ENCODE data around the gene UGT1A10.
"Not testable (repeated sequence)": the region's sequence is repeated elsewhere in the genome, so short reads cannot be mapped to it uniquely, and the experiment has no call there.

The UGT1A10 gene

DNA sequence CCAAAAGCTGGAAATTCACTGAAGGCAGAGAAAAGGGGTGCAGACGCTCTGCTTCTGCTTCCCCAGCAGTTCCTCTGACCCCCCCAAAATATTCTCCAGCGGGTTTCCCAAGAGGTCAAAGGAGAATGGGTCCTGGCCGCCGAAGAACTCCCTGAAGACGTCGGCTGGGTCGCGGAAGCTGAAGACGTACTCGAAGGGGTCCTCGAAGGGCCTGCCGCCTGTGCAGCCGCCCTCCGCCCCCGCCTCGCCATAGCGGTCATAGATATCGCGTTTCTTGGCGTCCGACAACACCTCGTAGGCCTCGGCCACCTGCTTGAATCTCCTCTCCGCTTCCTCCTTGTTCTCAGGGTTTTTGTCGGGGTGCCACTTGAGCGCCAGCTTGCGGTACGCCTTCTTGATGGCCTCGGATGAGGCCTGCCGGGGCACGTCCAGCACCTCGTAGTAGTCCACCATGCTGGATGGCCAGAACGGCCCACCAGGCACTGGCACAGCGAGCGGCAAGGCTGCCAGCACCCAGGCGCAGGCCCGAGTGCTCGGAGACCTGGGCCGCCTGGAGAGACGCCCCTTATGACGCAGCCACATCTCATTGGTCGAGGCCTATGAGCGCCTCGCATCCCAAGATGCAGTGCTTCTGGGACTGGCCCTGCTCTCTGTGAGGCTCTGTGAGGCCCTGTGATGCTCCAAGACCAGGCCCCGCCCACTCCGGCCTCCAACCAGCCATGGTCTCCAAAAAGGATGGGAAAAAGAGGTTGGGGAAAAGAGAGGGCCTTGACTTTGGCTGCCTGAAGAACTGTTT lies 107.4 kb downstream of the UGT1A10 start:
- DNase-seq (ENCODE audit: low spot score) = no peak

DNA sequence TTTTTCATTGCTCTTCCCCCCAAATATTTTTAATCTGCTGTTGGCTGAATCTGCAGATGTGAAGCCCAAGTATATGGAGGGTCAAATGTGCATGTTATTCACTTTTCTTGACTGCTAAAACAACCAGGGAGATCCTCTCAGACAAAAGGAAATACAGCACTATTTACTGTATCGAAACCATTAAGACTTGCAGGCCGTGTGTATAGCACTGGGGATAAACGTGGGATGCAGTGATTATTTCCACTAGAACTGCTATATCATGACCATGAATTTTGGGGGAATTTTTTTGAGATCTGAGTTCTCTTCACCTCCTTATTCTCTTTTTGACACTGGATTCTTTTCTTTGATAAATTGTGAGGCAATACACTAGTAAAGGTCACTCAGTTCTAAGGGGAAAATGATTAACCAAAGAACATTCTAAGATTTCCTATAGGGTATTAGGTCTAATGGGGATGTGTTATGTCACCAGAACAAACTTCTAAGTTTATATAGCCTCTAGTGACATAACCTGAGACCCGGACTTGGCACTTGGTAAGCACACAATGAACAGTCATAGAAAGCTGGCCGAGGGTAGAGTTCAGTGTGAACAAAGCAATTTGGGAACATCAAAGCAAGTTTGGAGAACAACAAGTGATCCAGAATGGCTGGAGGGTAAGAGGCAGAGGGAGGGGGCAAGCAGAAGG lies 109.0 kb downstream of the UGT1A10 start:
- no peak for DNase-seq (ENCODE audit: low spot score)

DNA sequence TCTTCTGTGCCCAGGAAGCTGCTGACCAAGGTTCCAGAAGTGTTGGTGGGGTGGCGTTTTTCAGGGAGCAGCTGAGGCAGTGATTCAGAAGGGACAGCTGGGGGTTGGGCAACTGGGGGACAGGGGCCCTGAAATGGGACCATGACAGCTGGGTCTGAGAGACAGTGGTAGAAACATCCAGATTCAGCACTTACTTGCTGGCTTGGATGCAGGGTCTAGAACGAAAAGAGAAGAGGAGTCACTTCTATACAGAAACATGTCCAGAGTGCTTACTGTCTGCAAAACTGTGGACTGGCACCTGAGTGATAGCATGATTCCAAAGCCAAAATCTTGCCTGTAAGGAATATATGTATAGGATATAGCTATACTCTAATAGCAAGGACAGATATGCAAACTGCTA lies 109.6 kb downstream of the UGT1A10 start:
- not testable (repeated sequence) for DNase-seq (ENCODE audit: low spot score)

DNA sequence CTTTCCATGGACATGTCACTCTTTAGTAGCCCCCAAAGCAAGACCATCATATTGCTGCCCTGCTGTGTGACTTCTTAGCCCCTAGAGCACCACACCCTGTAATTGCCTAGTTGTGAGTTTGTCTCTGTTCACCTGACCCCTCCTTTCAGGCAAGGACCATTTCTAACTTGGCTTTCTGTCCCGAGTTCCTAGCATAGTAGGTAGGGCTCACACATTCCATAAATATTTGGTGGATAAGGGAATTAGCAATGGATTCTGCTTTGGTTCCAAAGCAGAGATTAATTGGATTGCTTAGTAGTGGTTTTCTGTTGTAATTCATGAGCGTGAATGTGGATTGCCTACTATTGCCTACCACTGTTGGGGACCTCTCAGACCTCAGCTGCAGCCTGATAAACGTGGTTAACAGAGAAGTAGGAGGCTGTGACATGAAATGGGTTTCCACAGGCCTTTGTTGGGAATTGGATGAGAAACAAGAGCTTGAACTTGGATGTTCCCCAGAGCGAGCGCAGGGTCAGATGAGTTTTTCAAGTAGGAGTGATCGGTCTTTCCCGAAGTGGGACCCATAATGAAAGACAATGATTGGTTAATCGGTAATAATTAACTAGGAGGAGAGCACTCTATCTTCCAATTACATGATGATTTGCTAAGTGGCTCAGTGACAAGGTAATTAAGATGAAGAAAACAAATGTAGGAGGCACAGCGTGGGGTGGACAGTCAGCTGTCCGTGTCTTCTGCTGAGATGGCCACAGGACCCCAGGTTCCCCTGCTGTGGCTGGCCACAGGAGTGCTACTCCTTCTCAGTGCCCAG lies 110.4 kb downstream of the UGT1A10 start:
- DNase-seq (ENCODE audit: low spot score) = no peak

DNA sequence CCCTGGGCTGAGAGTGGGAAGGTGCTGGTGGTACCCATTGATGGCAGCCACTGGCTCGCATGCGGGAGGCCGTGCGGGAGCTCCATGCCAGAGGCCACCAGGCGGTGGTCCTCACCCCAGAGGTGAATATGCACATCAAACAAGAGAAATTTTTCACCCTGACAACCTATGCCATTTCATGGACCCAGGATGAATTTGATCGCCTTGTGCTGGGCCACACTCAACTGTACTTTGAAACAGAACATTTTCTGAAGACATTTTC lies 111.0 kb downstream of the UGT1A10 start:
- DNase-seq (ENCODE audit: low spot score) = no peak

DNA sequence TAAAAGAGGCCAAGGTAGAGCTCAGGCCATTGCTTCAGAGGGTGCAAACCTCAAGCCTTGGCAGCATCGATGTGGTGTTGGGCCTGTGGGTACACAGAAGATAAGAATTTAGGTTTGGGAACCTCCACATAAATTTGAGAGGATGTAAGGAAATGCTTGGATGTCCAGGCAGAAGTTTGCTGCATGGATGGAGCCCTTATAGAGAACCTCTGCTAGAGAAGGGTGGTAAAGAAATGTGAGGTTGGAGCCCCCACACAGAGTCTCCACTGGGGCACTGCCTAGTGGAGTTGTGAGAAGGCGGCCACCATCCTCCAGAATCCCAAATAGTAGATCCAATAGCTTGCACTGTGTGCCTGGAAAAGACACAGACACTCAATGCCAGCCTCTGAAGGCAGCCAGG lies 114.4 kb downstream of the UGT1A10 start:
- not testable (repeated sequence) for DNase-seq (ENCODE audit: low spot score)

DNA sequence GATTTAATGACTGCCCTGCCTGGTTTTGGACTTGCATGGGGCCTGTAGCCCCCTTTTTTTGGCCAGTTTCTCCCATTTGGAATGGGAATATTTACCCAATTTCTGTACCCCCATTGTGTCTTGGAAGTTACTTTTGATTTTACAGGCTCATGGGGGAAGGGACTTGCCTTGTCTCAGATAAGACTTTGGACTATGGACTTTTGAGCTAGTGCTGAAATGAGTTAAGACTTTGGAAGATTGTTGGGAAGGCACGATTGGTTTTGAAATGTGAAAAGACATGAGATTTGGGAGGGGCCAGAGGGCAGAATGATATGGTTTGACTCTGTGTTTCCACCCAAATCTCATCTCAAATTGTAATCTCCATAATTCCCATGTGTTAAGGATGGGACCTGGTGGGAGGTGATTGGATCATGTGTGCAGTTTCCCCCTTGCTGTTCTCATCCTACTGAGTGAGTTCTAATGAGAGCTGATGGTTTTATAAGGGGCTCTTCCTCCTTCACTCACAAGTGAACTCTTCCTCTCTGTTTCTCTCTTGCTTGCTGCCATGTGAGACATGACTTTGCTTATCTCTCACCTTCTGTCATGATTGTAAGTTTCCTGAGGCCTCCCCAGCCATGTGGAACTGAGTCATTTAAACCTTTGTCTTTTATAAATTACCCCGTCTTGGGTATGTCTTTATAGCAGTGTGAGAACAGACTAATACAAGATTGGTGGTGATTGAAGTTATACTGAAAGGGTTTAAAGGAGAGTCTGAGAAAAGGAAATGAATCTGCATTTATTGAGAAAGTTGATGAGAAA lies 115.2 kb downstream of the UGT1A10 start:
- not testable (repeated sequence) for DNase-seq (ENCODE audit: low spot score)

DNA sequence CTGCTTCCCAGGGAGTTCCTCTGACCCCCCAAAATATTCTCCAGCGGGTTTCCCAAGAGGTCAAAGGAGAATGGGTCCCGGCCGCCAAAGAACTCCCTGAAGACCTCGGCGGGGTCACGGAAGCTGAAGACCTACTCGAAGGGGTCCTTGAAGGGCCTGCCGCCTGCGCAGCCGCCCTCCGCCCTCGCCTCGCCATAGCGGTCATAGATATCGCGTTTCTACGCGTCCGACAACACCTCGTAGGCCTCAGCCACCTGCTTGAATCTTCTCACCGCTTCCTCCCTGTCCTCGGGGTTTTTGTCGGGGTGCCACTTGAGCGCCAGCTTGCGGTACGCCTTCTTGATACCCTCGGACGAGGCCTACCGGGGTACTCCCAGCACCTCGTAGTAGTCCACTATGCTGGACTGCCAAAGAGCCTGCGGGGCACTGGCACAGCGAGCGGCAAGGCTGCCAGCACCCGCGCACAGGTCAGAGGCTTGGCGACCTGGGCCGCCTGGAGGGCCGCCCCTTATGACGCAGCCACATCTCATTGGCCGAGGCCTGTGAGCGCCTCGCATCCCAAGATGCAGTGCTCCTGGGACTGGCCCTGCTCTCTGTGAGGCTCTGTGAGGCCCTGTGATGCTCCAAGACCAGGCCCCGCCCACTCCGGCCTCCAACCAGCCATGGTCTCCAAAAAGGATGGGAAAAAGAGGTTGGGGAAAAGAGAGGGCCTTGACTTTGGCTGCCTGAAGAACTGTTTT lies 118.8 kb downstream of the UGT1A10 start:
- DNase-seq (ENCODE audit: low spot score) = no peak

DNA sequence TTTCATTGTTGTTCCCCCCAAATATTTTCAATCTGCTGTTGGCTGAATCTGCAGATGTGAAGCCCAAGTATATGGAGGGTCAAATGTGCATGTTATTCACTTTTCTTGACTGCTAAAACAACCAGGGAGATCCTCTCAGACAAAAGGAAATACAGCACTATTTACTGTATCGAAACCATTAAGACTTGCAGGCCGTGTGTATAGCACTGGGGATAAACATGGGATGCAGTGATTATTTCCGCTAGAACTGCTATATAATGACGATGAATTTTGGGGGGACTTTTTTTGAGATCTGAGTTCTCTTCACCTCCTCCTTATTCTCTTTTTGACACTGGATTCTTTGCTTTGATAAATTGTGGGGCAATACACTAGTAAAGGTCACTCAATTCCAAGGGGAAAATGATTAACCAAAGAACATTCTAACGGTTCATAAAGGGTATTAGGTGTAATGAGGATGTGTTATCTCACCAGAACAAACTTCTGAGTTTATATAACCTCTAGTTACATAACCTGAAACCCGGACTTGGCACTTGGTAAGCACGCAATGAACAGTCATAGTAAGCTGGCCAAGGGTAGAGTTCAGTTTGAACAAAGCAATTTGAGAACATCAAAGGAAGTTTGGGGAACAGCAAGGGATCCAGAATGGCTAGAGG lies 120.3 kb downstream of the UGT1A10 start:
- DNase-seq (ENCODE audit: low spot score) = no peak

DNA sequence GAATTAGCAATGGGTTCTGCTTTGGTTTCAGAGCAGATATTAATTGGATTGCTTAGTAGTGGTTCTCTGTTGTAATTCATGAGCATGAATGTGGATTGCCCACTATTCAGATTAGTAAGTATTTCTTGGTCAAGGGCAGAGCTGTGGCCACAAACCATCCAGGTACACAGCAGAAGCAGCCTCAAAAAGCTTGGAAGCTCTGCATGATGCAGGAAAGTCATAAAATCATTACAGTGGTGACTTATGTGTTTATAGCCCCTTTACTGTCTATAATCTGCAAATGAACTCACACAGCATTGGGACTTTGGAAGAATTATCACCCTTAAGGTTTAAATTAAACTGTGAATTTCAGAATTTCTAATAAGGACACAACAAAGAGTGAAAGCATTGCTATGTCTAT lies 121.9 kb downstream of the UGT1A10 start:
- no peak for DNase-seq (ENCODE audit: low spot score)

DNA sequence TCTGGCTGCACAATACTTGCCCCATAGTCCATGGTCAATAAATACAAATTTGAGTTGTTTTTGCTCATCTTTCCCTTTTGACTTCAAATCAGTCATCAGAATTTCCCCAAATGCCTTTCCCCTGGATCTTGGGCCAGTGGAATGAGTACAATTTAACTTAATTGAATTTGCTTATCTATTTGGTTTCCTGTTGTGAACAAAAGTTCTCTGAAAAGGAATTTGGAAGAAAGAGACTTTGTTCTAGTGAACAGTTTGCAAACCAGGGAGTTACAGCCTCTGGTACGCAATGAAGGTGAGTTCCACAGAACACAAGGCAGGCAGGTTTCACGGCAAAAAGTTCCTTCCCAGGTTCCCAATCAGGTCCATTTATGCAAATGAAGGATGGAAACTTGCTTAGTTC lies 122.6 kb downstream of the UGT1A10 start:
- no peak for DNase-seq (ENCODE audit: low spot score)

DNA sequence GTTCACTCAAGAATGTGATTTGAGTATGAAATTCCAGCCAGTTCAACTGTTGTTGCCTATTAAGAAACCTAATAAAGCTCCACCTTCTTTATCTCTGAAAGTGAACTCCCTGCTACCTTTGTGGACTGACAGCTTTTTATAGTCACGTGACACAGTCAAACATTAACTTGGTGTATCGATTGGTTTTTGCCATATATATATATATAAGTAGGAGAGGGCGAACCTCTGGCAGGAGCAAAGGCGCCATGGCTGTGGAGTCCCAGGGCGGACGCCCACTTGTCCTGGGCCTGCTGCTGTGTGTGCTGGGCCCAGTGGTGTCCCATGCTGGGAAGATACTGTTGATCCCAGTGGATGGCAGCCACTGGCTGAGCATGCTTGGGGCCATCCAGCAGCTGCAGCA lies 123.8 kb downstream of the UGT1A10 start, which contains the start of gene UGT1A1:
TSS of gene UGT1A1 (plus strand) at position 228 of the 400 bp plus-strand sequence. CDS start at position 246, 18 bp downstream.
- no peak for DNase-seq (ENCODE audit: low spot score)

DNA sequence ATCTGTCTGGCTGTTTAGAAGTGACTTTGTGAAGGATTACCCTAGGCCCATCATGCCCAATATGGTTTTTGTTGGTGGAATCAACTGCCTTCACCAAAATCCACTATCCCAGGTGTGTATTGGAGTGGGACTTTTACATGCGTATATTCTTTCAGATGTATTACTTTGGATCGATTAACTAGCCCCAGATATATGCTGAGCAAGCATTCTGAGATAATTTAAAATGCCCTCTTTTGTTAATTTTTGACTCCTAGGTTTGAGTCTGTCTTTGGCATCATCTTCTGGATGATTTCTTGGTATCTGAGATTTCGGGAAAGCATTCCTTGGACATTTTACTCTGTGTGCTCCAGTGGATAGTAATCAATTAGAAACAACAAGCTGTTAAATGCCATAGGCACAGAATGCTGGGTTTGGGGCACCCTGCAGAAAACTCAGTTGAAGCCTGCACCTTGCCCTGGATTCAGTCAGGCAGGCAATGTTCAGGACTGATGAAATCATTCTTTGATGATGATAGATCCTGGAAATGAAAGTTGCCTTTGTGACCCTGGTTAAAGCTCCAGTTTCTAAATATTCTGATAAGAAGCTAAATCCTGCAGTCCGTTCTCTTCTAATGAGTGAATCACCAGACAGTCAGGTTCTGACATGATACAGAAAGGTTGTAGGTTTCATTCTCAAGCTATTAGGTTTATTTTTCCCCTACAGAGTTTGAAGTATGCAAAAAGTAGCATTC lies 125.0 kb downstream of the UGT1A10 start:
- no peak for DNase-seq (ENCODE audit: low spot score)

DNA sequence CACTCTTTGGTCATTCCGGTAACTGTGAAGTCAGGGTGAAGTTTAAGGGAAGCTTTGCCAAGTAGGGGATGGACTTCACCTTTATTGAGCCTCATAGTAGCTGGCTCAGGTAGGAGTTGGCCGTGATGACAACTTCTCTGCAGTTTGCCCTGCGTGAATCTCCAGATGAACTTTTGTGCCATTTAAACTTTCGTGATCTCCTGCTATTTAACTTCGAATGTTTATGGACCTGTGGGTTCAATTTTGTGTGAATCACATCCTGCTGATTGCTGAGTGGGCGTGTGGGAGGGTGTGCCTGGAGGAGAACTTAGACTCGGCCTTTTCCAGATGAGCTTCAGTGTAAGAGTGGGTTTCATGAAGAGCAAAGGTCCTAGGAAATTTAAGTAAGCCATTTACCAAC lies 128.0 kb downstream of the UGT1A10 start:
- no peak for DNase-seq (ENCODE audit: low spot score)

DNA sequence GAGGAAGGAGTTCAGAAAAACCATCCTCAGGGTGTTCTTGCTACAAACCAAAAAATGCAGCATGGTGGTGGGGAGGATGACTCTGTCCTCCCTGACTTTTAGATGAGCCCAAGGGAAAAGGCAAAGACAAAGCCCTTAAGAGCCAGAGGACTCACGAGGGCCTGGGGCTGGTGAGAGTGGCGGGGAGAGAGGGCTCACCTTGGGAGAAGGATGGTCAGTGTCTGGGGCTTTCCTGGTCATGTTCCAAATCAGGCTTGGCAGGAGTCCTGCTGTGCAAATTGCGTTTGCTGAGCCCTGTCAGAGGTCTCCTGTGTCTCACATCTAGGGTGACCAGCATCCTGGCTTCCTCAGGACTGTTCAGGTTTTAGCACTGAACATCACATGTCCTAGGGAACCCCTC lies 128.5 kb downstream of the UGT1A10 start:
- DNase-seq (ENCODE audit: low spot score) = no peak

DNA sequence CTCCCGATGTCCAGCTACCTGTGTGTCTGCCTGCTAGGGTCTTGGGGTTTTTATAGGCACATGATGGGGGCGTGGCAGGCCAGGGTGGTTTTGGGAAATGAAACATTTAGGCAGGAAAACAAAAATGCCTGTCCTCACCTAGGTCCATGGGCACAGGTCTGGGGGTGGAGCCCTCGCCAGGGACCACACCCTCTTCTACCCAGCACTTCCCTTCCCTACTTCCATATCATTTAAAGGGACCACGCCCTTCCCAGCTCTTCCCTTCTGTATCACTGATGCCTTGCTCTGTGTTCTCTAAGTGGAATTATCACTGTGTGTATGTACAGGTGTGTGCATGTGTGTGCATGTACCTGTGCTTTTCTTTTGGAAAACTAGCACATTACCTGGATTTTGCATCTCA lies 130.2 kb downstream of the UGT1A10 start:
- no peak for DNase-seq (ENCODE audit: low spot score)

DNA sequence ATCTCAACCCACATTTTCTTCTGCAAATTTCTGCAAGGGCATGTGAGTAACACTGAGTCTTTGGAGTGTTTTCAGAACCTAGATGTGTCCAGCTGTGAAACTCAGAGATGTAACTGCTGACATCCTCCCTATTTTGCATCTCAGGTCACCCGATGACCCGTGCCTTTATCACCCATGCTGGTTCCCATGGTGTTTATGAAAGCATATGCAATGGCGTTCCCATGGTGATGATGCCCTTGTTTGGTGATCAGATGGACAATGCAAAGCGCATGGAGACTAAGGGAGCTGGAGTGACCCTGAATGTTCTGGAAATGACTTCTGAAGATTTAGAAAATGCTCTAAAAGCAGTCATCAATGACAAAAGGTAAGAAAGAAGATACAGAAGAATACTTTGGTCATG lies 131.8 kb downstream of the UGT1A10 start:
- DNase-seq (ENCODE audit: low spot score) = no peak

DNA sequence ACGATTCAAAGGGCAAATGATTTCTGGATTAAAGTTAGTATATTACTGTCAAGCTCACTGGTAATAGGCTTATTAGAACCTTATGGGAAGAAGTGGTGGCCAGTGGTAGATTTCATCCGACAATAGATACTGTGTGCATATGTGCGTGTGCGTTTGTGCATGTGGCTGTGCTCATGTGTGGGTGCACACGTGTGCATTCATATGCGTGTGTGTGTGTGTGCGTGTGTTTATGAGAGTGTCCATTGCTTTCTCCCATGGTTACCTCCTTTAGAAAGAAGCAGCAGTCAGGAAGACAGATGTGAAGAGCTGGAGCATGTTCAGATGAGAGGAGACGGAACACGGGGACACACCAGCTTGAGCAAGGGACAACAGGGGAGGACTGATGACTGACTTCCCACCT lies 133.0 kb downstream of the UGT1A10 start:
- no peak for DNase-seq (ENCODE audit: low spot score)

DNA sequence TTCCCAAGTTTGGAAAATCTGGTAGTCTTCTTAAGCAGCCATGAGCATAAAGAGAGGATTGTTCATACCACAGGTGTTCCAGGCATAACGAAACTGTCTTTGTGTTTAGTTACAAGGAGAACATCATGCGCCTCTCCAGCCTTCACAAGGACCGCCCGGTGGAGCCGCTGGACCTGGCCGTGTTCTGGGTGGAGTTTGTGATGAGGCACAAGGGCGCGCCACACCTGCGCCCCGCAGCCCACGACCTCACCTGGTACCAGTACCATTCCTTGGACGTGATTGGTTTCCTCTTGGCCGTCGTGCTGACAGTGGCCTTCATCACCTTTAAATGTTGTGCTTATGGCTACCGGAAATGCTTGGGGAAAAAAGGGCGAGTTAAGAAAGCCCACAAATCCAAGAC lies 135.9 kb downstream of the UGT1A10 start:
- DNase-seq (ENCODE audit: low spot score) = no peak

DNA sequence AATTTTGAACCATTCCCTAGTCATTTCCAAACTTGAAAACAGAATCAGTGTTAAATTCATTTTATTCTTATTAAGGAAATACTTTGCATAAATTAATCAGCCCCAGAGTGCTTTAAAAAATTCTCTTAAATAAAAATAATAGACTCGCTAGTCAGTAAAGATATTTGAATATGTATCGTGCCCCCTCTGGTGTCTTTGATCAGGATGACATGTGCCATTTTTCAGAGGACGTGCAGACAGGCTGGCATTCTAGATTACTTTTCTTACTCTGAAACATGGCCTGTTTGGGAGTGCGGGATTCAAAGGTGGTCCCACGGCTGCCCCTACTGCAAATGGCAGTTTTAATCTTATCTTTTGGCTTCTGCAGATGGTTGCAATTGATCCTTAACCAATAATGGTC lies 136.3 kb downstream of the UGT1A10 start:
- no peak for DNase-seq (ENCODE audit: low spot score)

All from Ammon's horn (tissue), 1 donor.